ENCODE results near the gene PAK4.

DNA sequence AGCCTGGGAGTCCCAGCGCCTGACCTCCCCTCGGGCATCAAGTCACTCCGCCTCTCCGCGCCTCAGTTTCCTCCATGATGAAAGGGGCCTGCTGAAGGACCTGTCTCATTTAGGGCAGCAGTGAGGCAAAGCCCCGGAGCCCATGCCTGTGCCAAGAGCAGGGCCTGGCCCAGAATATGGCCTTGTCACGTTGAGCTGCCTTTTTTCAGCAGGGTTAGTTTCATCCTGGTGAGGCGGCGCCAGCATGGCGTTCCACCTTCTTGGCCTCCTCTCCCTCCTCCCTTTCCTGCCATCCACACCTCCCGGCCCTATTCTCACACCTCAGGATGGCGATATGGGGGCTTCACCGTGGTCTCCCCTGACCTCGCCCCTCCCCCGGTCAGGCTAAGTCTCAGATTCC lies 30.2 kb downstream of the PAK4 start:
- TF ChIP-seq, protein P1, sequence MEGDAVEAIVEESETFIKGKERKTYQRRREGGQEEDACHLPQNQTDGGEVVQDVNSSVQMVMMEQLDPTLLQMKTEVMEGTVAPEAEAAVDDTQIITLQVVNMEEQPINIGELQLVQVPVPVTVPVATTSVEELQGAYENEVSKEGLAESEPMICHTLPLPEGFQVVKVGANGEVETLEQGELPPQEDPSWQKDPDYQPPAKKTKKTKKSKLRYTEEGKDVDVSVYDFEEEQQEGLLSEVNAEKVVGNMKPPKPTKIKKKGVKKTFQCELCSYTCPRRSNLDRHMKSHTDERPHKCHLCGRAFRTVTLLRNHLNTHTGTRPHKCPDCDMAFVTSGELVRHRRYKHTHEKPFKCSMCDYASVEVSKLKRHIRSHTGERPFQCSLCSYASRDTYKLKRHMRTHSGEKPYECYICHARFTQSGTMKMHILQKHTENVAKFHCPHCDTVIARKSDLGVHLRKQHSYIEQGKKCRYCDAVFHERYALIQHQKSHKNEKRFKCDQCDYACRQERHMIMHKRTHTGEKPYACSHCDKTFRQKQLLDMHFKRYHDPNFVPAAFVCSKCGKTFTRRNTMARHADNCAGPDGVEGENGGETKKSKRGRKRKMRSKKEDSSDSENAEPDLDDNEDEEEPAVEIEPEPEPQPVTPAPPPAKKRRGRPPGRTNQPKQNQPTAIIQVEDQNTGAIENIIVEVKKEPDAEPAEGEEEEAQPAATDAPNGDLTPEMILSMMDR (IDR thresholded peaks at IDR 0.05 in 2 of 3, conservative IDR thresholded peaks at IDR 0.05 in 1 of 3; ENCODE audit: insufficient read depth in 2 of 3, low read depth in 1 of 3, low read length in 3 of 3) = no peak
- TF ChIP-seq, protein P2, sequence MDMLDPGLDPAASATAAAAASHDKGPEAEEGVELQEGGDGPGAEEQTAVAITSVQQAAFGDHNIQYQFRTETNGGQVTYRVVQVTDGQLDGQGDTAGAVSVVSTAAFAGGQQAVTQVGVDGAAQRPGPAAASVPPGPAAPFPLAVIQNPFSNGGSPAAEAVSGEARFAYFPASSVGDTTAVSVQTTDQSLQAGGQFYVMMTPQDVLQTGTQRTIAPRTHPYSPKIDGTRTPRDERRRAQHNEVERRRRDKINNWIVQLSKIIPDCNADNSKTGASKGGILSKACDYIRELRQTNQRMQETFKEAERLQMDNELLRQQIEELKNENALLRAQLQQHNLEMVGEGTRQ (CRISPR knock-in tag; IDR thresholded peaks at IDR 0.05) = no peak
- TF ChIP-seq MCM2 (IDR thresholded peaks at IDR 0.05; ENCODE audit: low read depth) = no peak
- no peak for TF ChIP-seq TFAM (CRISPR knock-in tag; conservative IDR thresholded peaks at IDR 0.05)
- TF ChIP-seq ZNF785 (CRISPR knock-in tag; IDR thresholded peaks at IDR 0.05) = no peak
- no peak for TF ChIP-seq FOXJ3 (CRISPR knock-in tag; IDR thresholded peaks at IDR 0.05)
- no peak for TF ChIP-seq NCOA4 (IDR thresholded peaks at IDR 0.05; ENCODE audit: partially characterized antibody)
- no peak for TF ChIP-seq NFATC3 (IDR thresholded peaks at IDR 0.05)
- no peak for TF ChIP-seq TAF7 (tag; IDR thresholded peaks at IDR 0.05)
- TF ChIP-seq, protein P3, sequence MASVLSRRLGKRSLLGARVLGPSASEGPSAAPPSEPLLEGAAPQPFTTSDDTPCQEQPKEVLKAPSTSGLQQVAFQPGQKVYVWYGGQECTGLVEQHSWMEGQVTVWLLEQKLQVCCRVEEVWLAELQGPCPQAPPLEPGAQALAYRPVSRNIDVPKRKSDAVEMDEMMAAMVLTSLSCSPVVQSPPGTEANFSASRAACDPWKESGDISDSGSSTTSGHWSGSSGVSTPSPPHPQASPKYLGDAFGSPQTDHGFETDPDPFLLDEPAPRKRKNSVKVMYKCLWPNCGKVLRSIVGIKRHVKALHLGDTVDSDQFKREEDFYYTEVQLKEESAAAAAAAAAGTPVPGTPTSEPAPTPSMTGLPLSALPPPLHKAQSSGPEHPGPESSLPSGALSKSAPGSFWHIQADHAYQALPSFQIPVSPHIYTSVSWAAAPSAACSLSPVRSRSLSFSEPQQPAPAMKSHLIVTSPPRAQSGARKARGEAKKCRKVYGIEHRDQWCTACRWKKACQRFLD (CRISPR knock-in tag; IDR thresholded peaks at IDR 0.05) = no peak
- no peak for TF ChIP-seq ESRRA (IDR thresholded peaks at IDR 0.05; ENCODE audit: borderline replicate concordance, low read depth)
- TF ChIP-seq YBX1 (IDR thresholded peaks at IDR 0.05) = no peak
- TF ChIP-seq YY1 (IDR thresholded peaks at IDR 0.05; ENCODE audit: borderline replicate concordance in 1 of 3, control insufficient read depth in 1 of 3, extremely low read depth in 1 of 3, insufficient read depth in 3 of 3, insufficient read length in 1 of 3, insufficient replicate concordance in 2 of 3, low read depth in 1 of 3, low read length in 2 of 3) = no peak
